ENCODE data around the gene NIPBL.
"Not testable (repeated sequence)": the region's sequence is repeated elsewhere in the genome, so short reads cannot be mapped to it uniquely, and the experiment has no call there.

The NIPBL gene

DNA sequence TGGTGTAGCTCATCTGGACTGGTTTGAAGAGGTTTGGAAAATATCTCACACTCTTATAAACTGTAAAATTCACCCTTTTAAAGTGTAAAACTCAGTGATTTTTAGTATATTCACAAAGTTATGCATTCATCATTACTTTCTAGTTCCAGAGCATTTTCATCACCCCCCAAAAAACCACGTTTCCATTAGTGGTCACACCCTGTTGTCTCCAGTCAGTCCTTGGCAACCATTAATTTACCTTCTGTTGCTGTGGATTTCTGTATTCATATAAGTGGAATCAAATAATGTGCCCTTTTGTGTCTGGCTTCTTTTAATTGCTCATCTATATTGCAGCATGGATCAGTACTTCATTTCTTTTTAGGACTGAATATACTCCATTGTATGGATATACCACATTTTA is 18.4 kb downstream of the NIPBL start:
- no peak for DNase-seq (ENCODE audit: low read depth)
- TF ChIP-seq, protein P1, sequence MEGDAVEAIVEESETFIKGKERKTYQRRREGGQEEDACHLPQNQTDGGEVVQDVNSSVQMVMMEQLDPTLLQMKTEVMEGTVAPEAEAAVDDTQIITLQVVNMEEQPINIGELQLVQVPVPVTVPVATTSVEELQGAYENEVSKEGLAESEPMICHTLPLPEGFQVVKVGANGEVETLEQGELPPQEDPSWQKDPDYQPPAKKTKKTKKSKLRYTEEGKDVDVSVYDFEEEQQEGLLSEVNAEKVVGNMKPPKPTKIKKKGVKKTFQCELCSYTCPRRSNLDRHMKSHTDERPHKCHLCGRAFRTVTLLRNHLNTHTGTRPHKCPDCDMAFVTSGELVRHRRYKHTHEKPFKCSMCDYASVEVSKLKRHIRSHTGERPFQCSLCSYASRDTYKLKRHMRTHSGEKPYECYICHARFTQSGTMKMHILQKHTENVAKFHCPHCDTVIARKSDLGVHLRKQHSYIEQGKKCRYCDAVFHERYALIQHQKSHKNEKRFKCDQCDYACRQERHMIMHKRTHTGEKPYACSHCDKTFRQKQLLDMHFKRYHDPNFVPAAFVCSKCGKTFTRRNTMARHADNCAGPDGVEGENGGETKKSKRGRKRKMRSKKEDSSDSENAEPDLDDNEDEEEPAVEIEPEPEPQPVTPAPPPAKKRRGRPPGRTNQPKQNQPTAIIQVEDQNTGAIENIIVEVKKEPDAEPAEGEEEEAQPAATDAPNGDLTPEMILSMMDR (IDR thresholded peaks at IDR 0.05; ENCODE audit: low read depth, low read length, missing control alignments), result no peak
- H3K4me3 ChIP-seq (ENCODE audit: low read depth, low read length), result no peak overlapping the region

DNA sequence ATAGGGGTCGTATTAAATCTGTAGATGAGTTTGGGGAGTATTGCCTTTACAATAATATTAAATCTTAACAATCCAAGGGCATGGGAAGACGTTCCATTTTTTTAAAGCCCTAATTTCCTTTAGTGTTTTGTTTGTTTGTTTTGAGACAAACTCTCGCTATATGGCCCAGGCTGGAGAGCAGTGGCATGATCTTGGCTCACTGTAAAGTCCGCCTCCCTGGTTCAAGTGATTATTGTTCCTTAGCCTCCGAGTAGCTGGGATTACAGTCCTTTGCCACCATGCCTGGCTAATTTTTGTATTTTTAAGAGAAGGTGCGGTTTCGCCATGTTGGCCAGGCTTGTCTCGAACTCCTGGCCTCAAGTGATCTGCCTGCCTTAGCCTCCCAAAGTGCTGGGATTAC is 19.9 kb downstream of the NIPBL start:
- TF ChIP-seq, protein P1 (IDR thresholded peaks at IDR 0.05; ENCODE audit: low read depth, low read length, missing control alignments), result no peak
- no peak for DNase-seq (ENCODE audit: low read depth)
- H3K4me3 ChIP-seq (ENCODE audit: low read depth, low read length), result no peak overlapping the region

DNA sequence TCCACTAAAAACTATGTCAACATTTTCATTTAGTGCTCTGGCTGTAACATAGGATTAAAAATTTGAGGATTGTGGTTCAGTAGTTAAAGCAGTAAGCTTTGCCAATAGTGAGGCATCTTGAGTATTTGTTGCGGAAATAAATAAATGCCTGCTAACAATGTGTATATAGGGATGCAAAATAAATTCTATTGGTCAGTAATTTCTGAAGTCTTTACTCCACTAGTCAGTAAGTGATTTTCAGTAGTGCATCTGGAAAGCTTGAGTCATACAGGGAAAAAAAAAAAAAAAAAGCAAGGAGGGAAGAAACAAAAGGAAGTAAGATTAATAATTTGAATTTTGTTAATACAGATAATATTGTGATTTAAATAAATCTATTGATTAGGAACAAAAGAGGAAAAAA is 21.0 kb downstream of the NIPBL start:
- no peak for DNase-seq (ENCODE audit: low read depth)
- H3K4me3 ChIP-seq (ENCODE audit: low read depth, low read length), result no peak overlapping the region
- TF ChIP-seq, protein P1 (IDR thresholded peaks at IDR 0.05; ENCODE audit: low read depth, low read length, missing control alignments), result no peak

DNA sequence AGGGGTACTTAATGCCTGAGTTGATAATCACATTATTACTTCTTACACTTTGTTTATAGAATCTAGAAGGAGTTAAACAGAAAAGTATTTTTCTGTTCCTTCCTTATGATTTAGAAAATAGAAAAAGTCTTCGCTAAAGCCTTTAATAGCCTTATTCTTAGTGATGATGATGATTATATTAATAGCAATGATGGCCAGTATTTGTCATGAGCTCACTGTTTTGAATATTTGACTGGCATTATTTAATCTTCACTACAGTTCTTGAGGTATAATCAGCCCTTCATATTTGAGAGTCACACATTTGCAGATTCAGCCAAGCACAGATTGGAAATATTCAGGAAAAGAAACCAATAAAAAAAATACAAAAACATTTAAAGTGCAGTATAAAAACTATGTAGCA is 23.3 kb downstream of the NIPBL start:
- TF ChIP-seq, protein P1 (IDR thresholded peaks at IDR 0.05; ENCODE audit: low read depth, low read length, missing control alignments), result no peak
- no peak for DNase-seq (ENCODE audit: low read depth)
- no peak overlapping the region for H3K4me3 ChIP-seq (ENCODE audit: low read depth, low read length)

DNA sequence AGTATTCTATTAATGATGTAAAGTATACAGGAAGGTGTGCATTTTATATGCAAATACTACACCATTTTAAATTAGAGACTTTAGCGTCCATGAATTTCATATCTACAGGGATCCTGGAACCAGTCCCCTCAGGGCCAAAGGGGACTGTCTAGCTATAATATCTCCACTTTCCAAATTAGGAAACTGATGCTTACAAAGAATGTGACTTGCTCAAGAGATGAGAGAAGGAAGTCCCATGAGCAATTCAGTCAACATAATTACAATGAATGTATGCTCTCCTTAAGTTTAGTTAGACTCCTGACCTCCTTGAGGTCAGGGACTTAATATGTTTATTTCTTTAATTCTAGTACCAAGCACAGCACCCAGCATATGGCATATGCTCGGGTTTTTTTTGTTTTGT is 23.7 kb downstream of the NIPBL start:
- H3K4me3 ChIP-seq (ENCODE audit: low read depth, low read length), result no peak overlapping the region
- no peak for DNase-seq (ENCODE audit: low read depth)

DNA sequence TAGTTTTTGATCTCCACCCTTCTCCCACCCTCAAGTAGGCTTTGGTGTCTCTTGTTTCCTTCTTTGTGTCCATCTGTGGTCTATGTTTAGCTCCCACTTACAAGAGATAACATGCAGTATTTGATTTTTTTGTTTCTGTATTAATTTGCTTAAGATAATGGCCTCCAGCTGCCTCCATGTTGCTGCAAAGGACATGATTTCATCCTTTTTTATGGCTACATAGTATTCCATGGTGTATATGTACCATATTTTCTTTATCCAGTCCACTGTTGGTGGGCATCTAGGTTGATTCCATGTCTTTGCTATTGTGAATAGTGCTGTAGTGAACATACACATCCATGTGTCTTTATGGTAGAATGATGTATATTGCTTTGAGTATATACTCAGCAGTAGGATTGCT is 24.5 kb downstream of the NIPBL start:
- not testable (repeated sequence) for H3K4me3 ChIP-seq (ENCODE audit: low read depth, low read length); DNase-seq (ENCODE audit: low read depth)

More for the DNA sequence above, 23.7 kb downstream of the NIPBL start:
- TF ChIP-seq, protein P1 (IDR thresholded peaks at IDR 0.05; ENCODE audit: low read depth, low read length, missing control alignments), result no peak

DNA sequence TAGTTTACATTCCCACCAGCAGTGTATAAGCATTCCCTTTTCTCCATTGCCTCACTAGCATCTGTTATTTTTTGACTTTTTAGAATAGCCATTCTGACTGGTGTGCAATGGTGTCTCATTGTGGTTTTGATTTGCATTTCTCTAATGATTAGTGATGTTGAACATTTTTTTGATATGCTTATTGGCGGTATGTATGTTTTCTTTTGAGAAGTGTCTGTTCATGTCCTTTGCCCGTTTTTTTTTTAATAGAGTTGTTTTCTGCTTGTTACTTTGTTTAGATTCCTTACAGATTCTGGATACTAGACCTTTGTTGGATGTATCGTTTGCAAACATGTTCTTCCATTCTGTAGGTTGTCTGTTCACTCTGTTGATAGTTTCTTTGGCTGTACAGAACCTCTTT is 25.3 kb downstream of the NIPBL start:
- TF ChIP-seq, protein P1 (IDR thresholded peaks at IDR 0.05; ENCODE audit: low read depth, low read length, missing control alignments), result no peak
- DNase-seq (ENCODE audit: low read depth), result no peak

DNA sequence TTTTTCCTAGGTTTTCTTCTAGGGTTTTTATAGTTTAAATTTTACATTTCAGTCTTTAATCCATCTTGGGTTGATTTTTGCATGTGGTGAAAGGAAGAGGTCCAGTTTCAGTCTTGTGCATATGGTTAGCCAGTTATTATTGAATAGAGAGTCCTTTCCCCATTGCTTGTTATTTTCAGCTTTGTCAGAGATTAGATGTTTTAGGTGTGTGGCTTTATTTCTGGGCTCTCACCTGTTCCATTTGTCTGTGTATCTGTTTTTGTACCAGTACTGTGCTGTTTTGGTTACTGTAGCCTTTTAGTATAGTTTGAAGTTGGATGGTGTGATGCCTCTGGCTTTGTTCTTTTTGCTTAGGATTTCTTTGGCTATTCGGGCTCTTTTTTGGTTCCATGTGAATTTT is 25.8 kb downstream of the NIPBL start:
- DNase-seq (ENCODE audit: low read depth), result no peak
- TF ChIP-seq, protein P1 (IDR thresholded peaks at IDR 0.05; ENCODE audit: low read depth, low read length, missing control alignments), result no peak
- no peak overlapping the region for H3K4me3 ChIP-seq (ENCODE audit: low read depth, low read length)

More for the DNA sequence above, 25.3 kb downstream of the NIPBL start:
- H3K4me3 ChIP-seq (ENCODE audit: low read depth, low read length), result no peak overlapping the region
